Renal cortical epithelial cell (primary cell): ENCODE results near the gene SPRR1B. TPM values are rescaled to one million over a fixed set of nuclear protein-coding genes. Genes with fewer than 3 reads are reported as not detected.
A peak's percentile ranks its signal among the peaks of the same experiment; 100 is the strongest.
"Not testable (repeated sequence)": the region's sequence is repeated elsewhere in the genome, so short reads cannot be mapped to it uniquely, and the experiment has no call there.

Experiments used
- DNase-seq: peaks from one replicate; pipeline ENCODE4 v3.0.0-alpha.2; 2011; ENCODE audit warnings: low read depth
- total RNA-seq: library from RNA; depleted of rRNA; stranded (reverse); fragments of >200 nt; gene quantifications from 2 replicates; pipeline ENCODE4 v1.2.3, GENCODE V29; 2014

SPRR1B gene
- not detected in 2 replicates for total RNA-seq

- DNase-seq = peak; percentile 16
These were observed at the start of gene SPRR1B for GRCh38 chr1:153030895-153031294. Gene SPRR1B (plus strand): TSS chr1:153031203. CDS start chr1:153032346, 1,143 bp downstream.

GRCh38 chr1:152982076-152982475 is 48.9 kb upstream of the SPRR1B start:
- DNase-seq = no peak

GRCh38 chr1:152983234-152983633 is 47.8 kb upstream of the SPRR1B start:
- no peak for DNase-seq

GRCh38 chr1:152983743-152984142 is 47.3 kb upstream of the SPRR1B start, which contains the start of gene SPRR1A:
Gene SPRR1A (plus strand): TSS chr1:152984081. CDS start chr1:152985231, 1,150 bp downstream.
- no peak for DNase-seq

- no peak for DNase-seq
These were observed 44.4 kb upstream of the SPRR1B start for GRCh38 chr1:152986578-152986977.

- DNase-seq = no peak
These were observed 37.8 kb upstream of the SPRR1B start for GRCh38 chr1:152993186-152993585.

GRCh38 chr1:152995842-152996241 is 35.2 kb upstream of the SPRR1B start:
- no peak for DNase-seq

- DNase-seq = no peak
These were observed 34.2 kb upstream of the SPRR1B start for GRCh38 chr1:152996633-152997400.

- DNase-seq = no peak
These were observed 33.1 kb upstream of the SPRR1B start for GRCh38 chr1:152997901-152998300.

GRCh38 chr1:152998476-152998875 is 32.5 kb upstream of the SPRR1B start:
- DNase-seq = no peak

GRCh38 chr1:152999818-153000217 is 31.2 kb upstream of the SPRR1B start:
- no peak for DNase-seq

- no peak for DNase-seq
These were observed 30.7 kb upstream of the SPRR1B start for GRCh38 chr1:153000294-153000693.

GRCh38 chr1:153001382-153001781 is 29.6 kb upstream of the SPRR1B start, which contains the start of gene SPRR3:
Gene SPRR3 (plus strand): TSS chr1:153001749. CDS start chr1:153003021, 1,272 bp downstream.
- DNase-seq = no peak

- DNase-seq = not testable (repeated sequence)
These were observed 19.7 kb upstream of the SPRR1B start for GRCh38 chr1:153011235-153011758.

- not testable (repeated sequence) for DNase-seq
These were observed 9.2 kb upstream of the SPRR1B start for GRCh38 chr1:153021829-153022228.

GRCh38 chr1:153022340-153022739 is 8.7 kb upstream of the SPRR1B start:
- not testable (repeated sequence) for DNase-seq

GRCh38 chr1:153023109-153023508 is 7.9 kb upstream of the SPRR1B start:
- no peak for DNase-seq

- DNase-seq = no peak
These were observed 6.6 kb upstream of the SPRR1B start for GRCh38 chr1:153024413-153024812.

GRCh38 chr1:153025797-153026196 is 5.2 kb upstream of the SPRR1B start:
- no peak for DNase-seq

GRCh38 chr1:153028766-153029165 is 2.2 kb upstream of the SPRR1B start:
- no peak for DNase-seq

GRCh38 chr1:153032073-153032472 is 1.1 kb downstream of the SPRR1B start:
- DNase-seq = no peak

- DNase-seq = peak; percentile 78
These were observed 1.8 kb downstream of the SPRR1B start for GRCh38 chr1:153032677-153033308.

GRCh38 chr1:153035211-153035610 is 4.2 kb downstream of the SPRR1B start:
- DNase-seq = no peak
